ENCODE data around the gene ERP27.

DNA sequence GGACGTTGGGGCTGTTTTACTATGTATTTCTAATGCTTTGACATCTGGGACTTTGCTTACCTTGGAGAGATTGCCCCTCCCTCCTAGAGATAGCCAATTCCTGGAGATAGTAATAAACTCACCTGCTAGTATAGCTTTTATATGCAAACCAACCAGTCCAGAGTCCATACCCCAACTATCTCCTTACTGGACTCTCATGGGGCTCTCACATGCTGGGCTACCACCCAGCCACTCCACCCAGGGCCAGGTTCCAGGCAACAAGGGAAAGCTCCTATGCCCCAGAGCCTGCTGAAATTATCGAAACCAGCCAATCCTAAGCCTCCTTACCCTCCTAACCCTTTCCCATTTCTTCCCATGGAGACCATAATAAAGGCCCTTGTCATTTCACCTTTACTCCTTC, 27.2 kb downstream of the ERP27 start:
- TF ChIP-seq SP1 (IDR thresholded peaks at IDR 0.05) (no peak), HDGF (IDR thresholded peaks at IDR 0.05; ENCODE audit: borderline replicate concordance) (no peak)
